ENCODE results near the gene EPS8.
"Not testable (repeated sequence)": the region's sequence is repeated elsewhere in the genome, so short reads cannot be mapped to it uniquely, and the experiment has no call there.

EPS8 gene

GRCh38 chr12:15633201-15633600 is 156.0 kb downstream of the EPS8 start:
- DNase-seq = no peak

GRCh38 chr12:15632708-15633107 is 156.5 kb downstream of the EPS8 start:
- no peak for DNase-seq

- no peak for DNase-seq
Measured at GRCh38 chr12:15631007-15631715, 158.0 kb downstream of the EPS8 start.

- no peak for DNase-seq
Measured at GRCh38 chr12:15629761-15630160, 159.4 kb downstream of the EPS8 start.

GRCh38 chr12:15629108-15629507 is 160.1 kb downstream of the EPS8 start:
- no peak for DNase-seq

GRCh38 chr12:15627995-15628945 is 160.9 kb downstream of the EPS8 start:
- DNase-seq = no peak

- DNase-seq = no peak
Measured at GRCh38 chr12:15625075-15625474, 164.1 kb downstream of the EPS8 start.

GRCh38 chr12:15620741-15621539 is 168.2 kb downstream of the EPS8 start:
- no peak for DNase-seq

GRCh38 chr12:15616495-15616894 is 172.7 kb downstream of the EPS8 start:
- DNase-seq = not testable (repeated sequence)

- no peak for DNase-seq
Measured at GRCh38 chr12:15613981-15614380, 175.2 kb downstream of the EPS8 start.

GRCh38 chr12:15608941-15609340 is 180.2 kb downstream of the EPS8 start:
- DNase-seq = no peak

- no peak for DNase-seq
Measured at GRCh38 chr12:15608406-15608805, 180.8 kb downstream of the EPS8 start.

GRCh38 chr12:15605881-15606590 is 183.2 kb downstream of the EPS8 start:
- DNase-seq = no peak

GRCh38 chr12:15603474-15604085 is 185.6 kb downstream of the EPS8 start:
- DNase-seq = no peak

- no peak for DNase-seq
Measured at GRCh38 chr12:15602051-15602672, 187.0 kb downstream of the EPS8 start.

GRCh38 chr12:15601210-15601800 is 187.9 kb downstream of the EPS8 start:
- DNase-seq = peak; percentile 20

- DNase-seq = no peak
Measured at GRCh38 chr12:15600223-15600935, 188.8 kb downstream of the EPS8 start.

- no peak for DNase-seq
Measured at GRCh38 chr12:15599266-15600037, 189.7 kb downstream of the EPS8 start.

GRCh38 chr12:15597125-15597830 is 191.9 kb downstream of the EPS8 start:
- DNase-seq = no peak
